Activated T-helper 17 cell treated with anti-CD3 and anti-CD28 coated beads, Interleukin-2, amount 50 U/mL, for 72 hours (primary cell): ENCODE measurements around the gene MPND. TPM values are rescaled to one million over a fixed set of nuclear protein-coding genes. Genes with fewer than 3 reads are reported as not detected.

Source experiments
- ATAC-seq: fragments of 150-1000 bp; cut with Tn5 transposase; replicated peaks from 2 replicates; pipeline ENCODE4 v1.10.0; 2021; ENCODE audit warnings: mild to moderate bottlenecking, moderate library complexity
- H3K27ac Mint-ChIP-seq: one replicate; pipeline ENCODE4 v1.8.0; 2022; ENCODE audit warnings: mixed read lengths
- H3K27me3 Mint-ChIP-seq: one replicate; pipeline ENCODE4 v1.8.0; 2022; ENCODE audit warnings: mixed read lengths
- H3K36me3 Mint-ChIP-seq: one replicate; pipeline ENCODE4 v1.8.0; 2022; ENCODE audit warnings: low read depth, mild to moderate bottlenecking, mixed read lengths
- H3K4me1 Mint-ChIP-seq: one replicate; pipeline ENCODE4 v1.8.0; 2022; ENCODE audit warnings: mixed read lengths
- H3K4me3 Mint-ChIP-seq: one replicate; pipeline ENCODE4 v1.8.0; 2022; ENCODE audit warnings: mild to moderate bottlenecking, mixed read lengths
- H3K9me3 Mint-ChIP-seq: one replicate; pipeline ENCODE4 v1.8.0; 2022; ENCODE audit warnings: mixed read lengths
- total RNA-seq, 2 donors: library from RNA; stranded (reverse); gene quantifications; one replicate each; pipeline ENCODE4 v1.2.3, GENCODE V29; 2022

The MPND gene
- total RNA-seq, 2 donors from 2014 or later, result 15.5 to 19.7 TPM

GRCh38 chr19:4373013-4373367 is 29.6 kb downstream of the MPND start:
- H3K27ac Mint-ChIP-seq, result no peak overlapping the region

GRCh38 chr19:4373601-4374497 is 30.5 kb downstream of the MPND start:
- peaks cover 21% of the 10 kb centered on the region for H3K4me1 Mint-ChIP-seq

More at GRCh38 chr19:4373013-4373367, 29.6 kb downstream of the MPND start:
- ATAC-seq, result no peak
- peaks cover 25% of the 10 kb centered on the region for H3K4me1 Mint-ChIP-seq
- H3K36me3 Mint-ChIP-seq, result peaks cover 38% of the 10 kb centered on the region
- no peak overlapping the region for H3K4me3 Mint-ChIP-seq
- H3K9me3 Mint-ChIP-seq, result no peaks in the 10 kb centered on the region
- no peaks in the 10 kb centered on the region for H3K27me3 Mint-ChIP-seq

GRCh38 chr19:4374498-4375163 is 31.3 kb downstream of the MPND start:
- ATAC-seq, result no peak
- peaks cover 25% of the 10 kb centered on the region for H3K4me1 Mint-ChIP-seq

More at GRCh38 chr19:4373601-4374497, 30.5 kb downstream of the MPND start:
- ATAC-seq, result no peak
- peak overlapping the region; percentile 61 for H3K27ac Mint-ChIP-seq
- H3K36me3 Mint-ChIP-seq, result peaks cover 33% of the 10 kb centered on the region
- H3K9me3 Mint-ChIP-seq, result no peaks in the 10 kb centered on the region
- H3K4me3 Mint-ChIP-seq, result peak overlapping the region; percentile 36
- H3K27me3 Mint-ChIP-seq, result no peaks in the 10 kb centered on the region

GRCh38 chr19:4375164-4376027 is 32.0 kb downstream of the MPND start:
- no peaks in the 10 kb centered on the region for H3K9me3 Mint-ChIP-seq
- no peak for ATAC-seq
- H3K4me1 Mint-ChIP-seq, result peaks cover 31% of the 10 kb centered on the region
- peaks cover 48% of the 10 kb centered on the region for H3K36me3 Mint-ChIP-seq
- H3K4me3 Mint-ChIP-seq, result peak overlapping the region; percentile 86
- H3K27ac Mint-ChIP-seq, result peak overlapping the region; percentile 76
- H3K27me3 Mint-ChIP-seq, result no peaks in the 10 kb centered on the region

More at GRCh38 chr19:4374498-4375163, 31.3 kb downstream of the MPND start:
- Mint-ChIP-seq H3K27me3 (no peaks in the 10 kb centered on the region), H3K27ac (peak overlapping the region; percentile 61), H3K9me3 (no peaks in the 10 kb centered on the region), H3K36me3 (peaks cover 40% of the 10 kb centered on the region), H3K4me3 (peak overlapping the region; percentile 86)

GRCh38 chr19:4376028-4376670 is 32.8 kb downstream of the MPND start:
- H3K9me3 Mint-ChIP-seq, result no peaks in the 10 kb centered on the region

GRCh38 chr19:4376671-4376990 is 33.3 kb downstream of the MPND start:
- Mint-ChIP-seq H3K27ac (peak overlapping the region; percentile 76), H3K36me3 (peaks cover 43% of the 10 kb centered on the region), H3K4me3 (peak overlapping the region; percentile 86), H3K4me1 (peaks cover 41% of the 10 kb centered on the region), H3K27me3 (no peaks in the 10 kb centered on the region), H3K9me3 (no peaks in the 10 kb centered on the region)
- no peak for ATAC-seq

More at GRCh38 chr19:4376028-4376670, 32.8 kb downstream of the MPND start:
- peak overlapping the region; percentile 86 for H3K4me3 Mint-ChIP-seq
- peaks cover 45% of the 10 kb centered on the region for H3K36me3 Mint-ChIP-seq
- H3K27ac Mint-ChIP-seq, result peak overlapping the region; percentile 76
- peaks cover 38% of the 10 kb centered on the region for H3K4me1 Mint-ChIP-seq
- ATAC-seq, result no peak
- H3K27me3 Mint-ChIP-seq, result no peaks in the 10 kb centered on the region

GRCh38 chr19:4376991-4377781 is 33.8 kb downstream of the MPND start:
- Mint-ChIP-seq H3K36me3 (peaks cover 43% of the 10 kb centered on the region), H3K27ac (peak overlapping the region; percentile 76), H3K27me3 (no peaks in the 10 kb centered on the region), H3K4me1 (peaks cover 45% of the 10 kb centered on the region), H3K4me3 (peak overlapping the region; percentile 86), H3K9me3 (no peaks in the 10 kb centered on the region)
- no peak for ATAC-seq

- Mint-ChIP-seq H3K27me3 (no peaks in the 10 kb centered on the region), H3K9me3 (no peaks in the 10 kb centered on the region), H3K4me1 (peaks cover 42% of the 10 kb centered on the region), H3K4me3 (peak overlapping the region; percentile 86), H3K36me3 (peaks cover 46% of the 10 kb centered on the region), H3K27ac (peak overlapping the region; percentile 76)
- no peak for ATAC-seq
Measured at GRCh38 chr19:4378886-4379285, 35.5 kb downstream of the MPND start.

- Mint-ChIP-seq H3K4me1 (peaks cover 39% of the 10 kb centered on the region), H3K36me3 (peaks cover 46% of the 10 kb centered on the region), H3K4me3 (peak overlapping the region; percentile 86), H3K27ac (peak overlapping the region; percentile 76), H3K9me3 (no peaks in the 10 kb centered on the region), H3K27me3 (no peaks in the 10 kb centered on the region)
- ATAC-seq, result peak; percentile 83
Measured at GRCh38 chr19:4379383-4380253, 36.3 kb downstream of the MPND start.

- H3K27ac Mint-ChIP-seq, result peak overlapping the region; percentile 76
- ATAC-seq, result peak; percentile 67
- H3K4me3 Mint-ChIP-seq, result peak overlapping the region; percentile 86
- H3K4me1 Mint-ChIP-seq, result peaks cover 39% of the 10 kb centered on the region
- no peaks in the 10 kb centered on the region for H3K9me3 Mint-ChIP-seq
- no peaks in the 10 kb centered on the region for H3K27me3 Mint-ChIP-seq
- peaks cover 50% of the 10 kb centered on the region for H3K36me3 Mint-ChIP-seq
Measured at GRCh38 chr19:4380254-4380727, 36.9 kb downstream of the MPND start.

- H3K27ac Mint-ChIP-seq, result no peak overlapping the region
- ATAC-seq, result no peak
- no peak overlapping the region for H3K4me3 Mint-ChIP-seq
- peaks cover 49% of the 10 kb centered on the region for H3K36me3 Mint-ChIP-seq
- peaks cover 19% of the 10 kb centered on the region for H3K4me1 Mint-ChIP-seq
- H3K9me3 Mint-ChIP-seq, result no peaks in the 10 kb centered on the region
- H3K27me3 Mint-ChIP-seq, result no peaks in the 10 kb centered on the region
Measured at GRCh38 chr19:4385291-4386040, 42.1 kb downstream of the MPND start.
